Upper lobe of left lung (tissue), 4 donors: Measurements from ENCODE around the gene TOR4A.

Experiments
- EP300 ChIP-seq, 4 donors: sonication (generic); formaldehyde crosslinking; IDR thresholded peaks; one replicate each; pipeline ENCODE4 v1.5.1; 2017; ENCODE audit warnings: antibody characterized with exemption in 4 of 4, control low read depth in 2 of 4
- POLR2AphosphoS5 ChIP-seq, 2 donors: sonication (generic); formaldehyde crosslinking; IDR thresholded peaks; one replicate each; pipeline ENCODE4 v1.5.1; 2017; ENCODE audit warnings: antibody characterized with exemption in 2 of 2
- TF ChIP-seq, protein P1 (sequence below), 6 experiments: fragments of 450-650 bp in 4 of 6; fragments of 200-600 bp in 2 of 6; sonication (generic) in 2 of 6; IDR thresholded peaks; one replicate each; pipeline ENCODE4 v1.5.1; 2016 to 2019; ENCODE audit warnings: antibody characterized with exemption in 6 of 6

DNA sequence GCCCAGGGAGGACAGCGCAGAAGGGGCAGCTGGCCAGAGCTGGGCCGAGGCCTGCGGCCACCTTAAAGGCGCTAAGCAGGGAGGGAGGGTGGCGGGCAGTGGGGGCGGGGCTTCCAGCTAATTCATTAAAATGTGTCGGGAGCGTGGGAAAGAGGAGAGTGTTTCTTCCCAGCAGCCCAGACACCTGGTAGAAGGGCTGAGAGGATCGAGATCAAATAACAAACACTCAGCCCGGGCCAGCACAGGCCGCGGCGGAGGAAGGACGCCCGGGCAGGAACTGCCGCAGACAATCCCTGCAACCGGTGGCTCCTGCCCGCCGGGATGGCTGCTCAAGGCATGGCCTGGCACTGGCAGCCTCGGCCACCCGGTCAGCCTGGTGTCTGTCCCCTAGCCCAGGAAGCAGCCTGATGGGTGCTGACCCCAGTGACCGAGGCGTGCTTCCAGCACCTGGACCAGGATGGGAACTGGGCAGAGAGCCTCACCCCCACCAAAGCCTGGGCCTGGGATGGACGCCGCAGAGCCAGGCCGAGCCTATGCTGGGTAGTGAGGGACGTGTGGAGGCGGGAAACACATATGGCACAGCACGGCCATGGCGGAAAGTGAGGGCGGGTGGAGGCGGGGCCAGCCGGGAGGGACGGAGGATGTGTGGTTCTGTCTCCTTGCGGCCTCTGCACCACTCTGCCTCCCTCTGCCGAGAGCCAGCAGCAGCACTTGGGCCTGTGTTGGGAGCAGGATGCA is 27.7 kb downstream of the TOR4A start:
- TF ChIP-seq, protein P1, sequence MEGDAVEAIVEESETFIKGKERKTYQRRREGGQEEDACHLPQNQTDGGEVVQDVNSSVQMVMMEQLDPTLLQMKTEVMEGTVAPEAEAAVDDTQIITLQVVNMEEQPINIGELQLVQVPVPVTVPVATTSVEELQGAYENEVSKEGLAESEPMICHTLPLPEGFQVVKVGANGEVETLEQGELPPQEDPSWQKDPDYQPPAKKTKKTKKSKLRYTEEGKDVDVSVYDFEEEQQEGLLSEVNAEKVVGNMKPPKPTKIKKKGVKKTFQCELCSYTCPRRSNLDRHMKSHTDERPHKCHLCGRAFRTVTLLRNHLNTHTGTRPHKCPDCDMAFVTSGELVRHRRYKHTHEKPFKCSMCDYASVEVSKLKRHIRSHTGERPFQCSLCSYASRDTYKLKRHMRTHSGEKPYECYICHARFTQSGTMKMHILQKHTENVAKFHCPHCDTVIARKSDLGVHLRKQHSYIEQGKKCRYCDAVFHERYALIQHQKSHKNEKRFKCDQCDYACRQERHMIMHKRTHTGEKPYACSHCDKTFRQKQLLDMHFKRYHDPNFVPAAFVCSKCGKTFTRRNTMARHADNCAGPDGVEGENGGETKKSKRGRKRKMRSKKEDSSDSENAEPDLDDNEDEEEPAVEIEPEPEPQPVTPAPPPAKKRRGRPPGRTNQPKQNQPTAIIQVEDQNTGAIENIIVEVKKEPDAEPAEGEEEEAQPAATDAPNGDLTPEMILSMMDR (IDR thresholded peaks at IDR 0.05): peak in 3 of 6 experiments; percentile 23 to 45 (median 33)
- no peak for TF ChIP-seq EP300 (IDR thresholded peaks at IDR 0.05)
- TF ChIP-seq POLR2AphosphoS5 (IDR thresholded peaks at IDR 0.05): peak in 1 of 2 donors; percentile 59
